NT2/D1 (cell line): ENCODE results near the gene UPF2.

Experiments used
- DNase-seq: peaks from one replicate; pipeline ENCODE4 v3.0.0-alpha.2; 2011; ENCODE audit warnings: low read depth, low spot score
- H3K27me3 ChIP-seq: 2 replicates; pipeline ENCODE4 v1.6.0; 2011; ENCODE audit warnings: mild to moderate bottlenecking; ENCODE audit not compliant: insufficient read length, insufficient read depth
- H3K36me3 ChIP-seq: 2 replicates; pipeline ENCODE4 v1.6.1; 2011; ENCODE audit warnings: mild to moderate bottlenecking, low read length, mixed read lengths; ENCODE audit not compliant: insufficient read depth, insufficient read length
- H3K4me1 ChIP-seq: 2 replicates; pipeline ENCODE4 v1.5.1; 2011; ENCODE audit not compliant: insufficient read depth, insufficient read length
- H3K4me3 ChIP-seq: 2 replicates; pipeline ENCODE4 v1.5.1; 2011; ENCODE audit warnings: low read depth; ENCODE audit not compliant: insufficient read length
- H3K9ac ChIP-seq: 2 replicates; pipeline ENCODE4 v1.6.0; 2011; ENCODE audit warnings: low read depth; ENCODE audit not compliant: insufficient read length
- H3K9me3 ChIP-seq: 2 replicates; pipeline ENCODE4 v1.5.1; 2011; ENCODE audit warnings: mild to moderate bottlenecking, low read length; ENCODE audit not compliant: insufficient read depth
- SUZ12 ChIP-seq: IDR thresholded peaks from 2 replicates; pipeline ENCODE4 v1.6.1; 2011; ENCODE audit not compliant: insufficient read length, insufficient read depth; ENCODE audit errors: extremely low read depth
- YY1 ChIP-seq: IDR thresholded peaks from 2 replicates; pipeline ENCODE4 v1.6.1; 2011; ENCODE audit not compliant: insufficient read length, insufficient read depth
- ZNF274 ChIP-seq: IDR thresholded peaks from 2 replicates; pipeline ENCODE4 v1.6.1; 2011; ENCODE audit warnings: mild to moderate bottlenecking, low read depth, low read length

The UPF2 gene

GRCh38 chr10:12031404-12031803 is 11.2 kb downstream of the UPF2 start:
- Histone ChIP-seq H3K4me3 (no peak overlapping the region), H3K4me1 (no peaks in the 10 kb centered on the region), H3K36me3 (peaks cover 58% of the 10 kb centered on the region), H3K9ac (no peak overlapping the region), H3K9me3 (no peaks in the 10 kb centered on the region), H3K27me3 (no peaks in the 10 kb centered on the region)
- TF ChIP-seq ZNF274 (no peak), YY1 (no peak), SUZ12 (no peak)
- DNase-seq: no peak

- Histone ChIP-seq H3K4me1 (no peaks in the 10 kb centered on the region), H3K4me3 (no peak overlapping the region), H3K36me3 (peaks cover 33% of the 10 kb centered on the region)
Measured at GRCh38 chr10:12027539-12027938, 15.1 kb downstream of the UPF2 start.

GRCh38 chr10:12025591-12025990 is 17.0 kb downstream of the UPF2 start:
- Histone ChIP-seq H3K4me1 (no peaks in the 10 kb centered on the region), H3K36me3 (peaks cover 28% of the 10 kb centered on the region), H3K27me3 (no peaks in the 10 kb centered on the region), H3K4me3 (no peak overlapping the region), H3K9ac (no peak overlapping the region), H3K9me3 (no peaks in the 10 kb centered on the region)
- TF ChIP-seq SUZ12 (no peak), ZNF274 (no peak), YY1 (no peak)
- no peak for DNase-seq

More at GRCh38 chr10:12027539-12027938, 15.1 kb downstream of the UPF2 start:
- DNase-seq: no peak
- Histone ChIP-seq H3K9me3 (no peaks in the 10 kb centered on the region), H3K27me3 (no peaks in the 10 kb centered on the region), H3K9ac (no peak overlapping the region)
- TF ChIP-seq YY1 (no peak), ZNF274 (no peak), SUZ12 (no peak)

GRCh38 chr10:12022580-12023257 is 19.9 kb downstream of the UPF2 start:
- TF ChIP-seq YY1 (no peak), SUZ12 (no peak), ZNF274 (no peak)
- Histone ChIP-seq H3K36me3 (peaks cover 14% of the 10 kb centered on the region), H3K27me3 (no peaks in the 10 kb centered on the region), H3K4me3 (no peak overlapping the region), H3K9me3 (no peaks in the 10 kb centered on the region), H3K4me1 (no peaks in the 10 kb centered on the region), H3K9ac (no peak overlapping the region)
- no peak for DNase-seq

- Histone ChIP-seq H3K36me3 (peaks cover 6% of the 10 kb centered on the region), H3K9ac (no peak overlapping the region), H3K9me3 (no peaks in the 10 kb centered on the region), H3K4me1 (no peaks in the 10 kb centered on the region), H3K4me3 (no peak overlapping the region), H3K27me3 (no peaks in the 10 kb centered on the region)
- TF ChIP-seq YY1 (no peak), SUZ12 (no peak)
- DNase-seq: no peak
Measured at GRCh38 chr10:12020574-12020973, 22.0 kb downstream of the UPF2 start.

GRCh38 chr10:12019283-12019971 is 23.2 kb downstream of the UPF2 start:
- Histone ChIP-seq H3K9me3 (no peaks in the 10 kb centered on the region), H3K27me3 (no peaks in the 10 kb centered on the region), H3K9ac (no peak overlapping the region), H3K4me1 (no peaks in the 10 kb centered on the region), H3K4me3 (no peak overlapping the region), H3K36me3 (peaks cover 3% of the 10 kb centered on the region)
- TF ChIP-seq SUZ12 (no peak), ZNF274 (no peak), YY1 (no peak)
- no peak for DNase-seq

GRCh38 chr10:12018438-12019282 is 23.9 kb downstream of the UPF2 start:
- H3K9ac ChIP-seq: no peak overlapping the region
- no peaks in the 10 kb centered on the region for H3K9me3 ChIP-seq
- no peak overlapping the region for H3K4me3 ChIP-seq
- peaks cover 7% of the 10 kb centered on the region for H3K36me3 ChIP-seq
- DNase-seq: no peak
- TF ChIP-seq SUZ12 (no peak), YY1 (no peak), ZNF274 (no peak)
- no peaks in the 10 kb centered on the region for H3K27me3 ChIP-seq
- H3K4me1 ChIP-seq: no peaks in the 10 kb centered on the region
